ENCODE data around the gene PCCA.

Gene PCCA

GRCh38 chr13:100478107-100478809 is 389.4 kb downstream of the PCCA start:
- no peak for DNase-seq

- no peak for DNase-seq
Measured at GRCh38 chr13:100480676-100481075, 391.8 kb downstream of the PCCA start.

- DNase-seq: no peak
Measured at GRCh38 chr13:100483139-100483538, 394.2 kb downstream of the PCCA start.

GRCh38 chr13:100483841-100484381 is 395.0 kb downstream of the PCCA start:
- no peak for DNase-seq

GRCh38 chr13:100484702-100485101 is 395.8 kb downstream of the PCCA start:
- no peak for DNase-seq

GRCh38 chr13:100485265-100485664 is 396.4 kb downstream of the PCCA start:
- DNase-seq: no peak

- no peak for DNase-seq
Measured at GRCh38 chr13:100490692-100491091, 401.8 kb downstream of the PCCA start.

- DNase-seq: no peak
Measured at GRCh38 chr13:100491164-100491842, 402.4 kb downstream of the PCCA start.

- no peak for DNase-seq
Measured at GRCh38 chr13:100493418-100493817, 404.5 kb downstream of the PCCA start.

- DNase-seq: no peak
Measured at GRCh38 chr13:100495455-100495854, 406.6 kb downstream of the PCCA start.

GRCh38 chr13:100497389-100497788 is 408.5 kb downstream of the PCCA start:
- DNase-seq: no peak

- no peak for DNase-seq
Measured at GRCh38 chr13:100502446-100502845, 413.6 kb downstream of the PCCA start.

- no peak for DNase-seq
Measured at GRCh38 chr13:100503622-100504021, 414.7 kb downstream of the PCCA start.

GRCh38 chr13:100506154-100506553 is 417.3 kb downstream of the PCCA start:
- DNase-seq: no peak

- DNase-seq: no peak
Measured at GRCh38 chr13:100506600-100507422, 417.9 kb downstream of the PCCA start.

- no peak for DNase-seq
Measured at GRCh38 chr13:100508455-100508854, 419.6 kb downstream of the PCCA start.

GRCh38 chr13:100508996-100509395 is 420.1 kb downstream of the PCCA start:
- DNase-seq: no peak

GRCh38 chr13:100510208-100510957 is 421.5 kb downstream of the PCCA start:
- DNase-seq: no peak

GRCh38 chr13:100511466-100511865 is 422.6 kb downstream of the PCCA start:
- DNase-seq: no peak

GRCh38 chr13:100512422-100512821 is 423.5 kb downstream of the PCCA start:
- no peak for DNase-seq

- DNase-seq: no peak
Measured at GRCh38 chr13:100513171-100513570, 424.3 kb downstream of the PCCA start.

- DNase-seq: no peak
Measured at GRCh38 chr13:100513987-100514670, 425.2 kb downstream of the PCCA start.

All from NCI-H2171 (cell line).